RWPE2 (cell line): Measurements from ENCODE around the gene PDK1.

Experiments
- ATAC-seq: fragments of 200-7000 bp; cut with Tn5 transposase; 3 replicates; pipeline ENCODE4 v1.9.1; 2021; ENCODE audit warnings: low read depth
- DNase-seq: peaks from one replicate; pipeline ENCODE4 v3.0.0-alpha.2; 2020; ENCODE audit warnings: low spot score
- H3K27ac ChIP-seq: fragments of 450-650 bp; 2 replicates; pipeline ENCODE4 v1.5.1; 2017; ENCODE audit warnings: mild to moderate bottlenecking; ENCODE audit not compliant: poor library complexity, severe bottlenecking
- H3K27me3 ChIP-seq: fragments of 250-450 bp; sonication (Bioruptor Pico); 2 replicates; pipeline ENCODE4 v1.5.1; 2021; ENCODE audit warnings: mild to moderate bottlenecking, moderate library complexity; ENCODE audit not compliant: insufficient read depth, poor library complexity, severe bottlenecking
- H3K36me3 ChIP-seq: fragments of 250-450 bp; sonication (Bioruptor Pico); 2 replicates; pipeline ENCODE4 v1.5.1; 2020; ENCODE audit warnings: low read depth, mild to moderate bottlenecking, moderate library complexity
- H3K4me1 ChIP-seq: fragments of 250-450 bp; sonication (Bioruptor Pico); 2 replicates; pipeline ENCODE4 v1.5.1; 2021; ENCODE audit warnings: mild to moderate bottlenecking, moderate library complexity; ENCODE audit not compliant: insufficient read depth, poor library complexity, severe bottlenecking
- H3K4me3 ChIP-seq: fragments of 250-450 bp; sonication (Bioruptor Pico); 2 replicates; pipeline ENCODE4 v1.5.1; 2021; ENCODE audit warnings: mild to moderate bottlenecking, moderate library complexity; ENCODE audit not compliant: severe bottlenecking
- H3K9me3 ChIP-seq: fragments of 250-450 bp; sonication (Bioruptor Pico); 2 replicates; pipeline ENCODE4 v1.5.1; 2021; ENCODE audit warnings: mild to moderate bottlenecking, moderate library complexity; ENCODE audit not compliant: severe bottlenecking
- TF ChIP-seq, protein P1 (sequence below): fragments of 450-650 bp; IDR thresholded peaks from one replicate; pipeline ENCODE4 v1.5.1; 2017; ENCODE audit warnings: mild to moderate bottlenecking, moderate library complexity; ENCODE audit not compliant: poor library complexity, severe bottlenecking

PDK1 gene

DNA sequence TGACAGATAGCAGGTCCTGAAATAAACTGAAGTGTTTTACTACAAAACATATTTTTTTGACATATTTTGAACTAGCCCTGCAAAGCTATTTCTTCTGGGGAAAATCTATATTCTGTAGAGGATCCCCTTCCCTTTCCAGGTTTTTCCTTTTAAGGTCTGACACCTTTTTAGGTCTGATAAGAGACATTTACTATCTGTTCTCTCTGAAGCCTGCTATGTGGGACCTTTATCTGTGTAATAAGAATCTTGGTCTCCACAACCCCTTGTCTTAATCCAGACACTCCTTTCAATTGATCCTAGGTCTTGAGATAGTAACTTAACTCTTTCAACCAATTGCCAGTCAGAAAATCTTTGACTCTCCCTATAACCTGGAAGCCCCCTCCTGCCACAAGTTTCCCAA is 5.5 kb upstream of the PDK1 start:
- Histone ChIP-seq H3K36me3 (no peaks in the 10 kb centered on the region), H3K4me3 (no peak overlapping the region), H3K4me1 (peaks cover 16% of the 10 kb centered on the region), H3K27ac (no peak overlapping the region), H3K9me3 (no peaks in the 10 kb centered on the region), H3K27me3 (no peaks in the 10 kb centered on the region)
- TF ChIP-seq, protein P1, sequence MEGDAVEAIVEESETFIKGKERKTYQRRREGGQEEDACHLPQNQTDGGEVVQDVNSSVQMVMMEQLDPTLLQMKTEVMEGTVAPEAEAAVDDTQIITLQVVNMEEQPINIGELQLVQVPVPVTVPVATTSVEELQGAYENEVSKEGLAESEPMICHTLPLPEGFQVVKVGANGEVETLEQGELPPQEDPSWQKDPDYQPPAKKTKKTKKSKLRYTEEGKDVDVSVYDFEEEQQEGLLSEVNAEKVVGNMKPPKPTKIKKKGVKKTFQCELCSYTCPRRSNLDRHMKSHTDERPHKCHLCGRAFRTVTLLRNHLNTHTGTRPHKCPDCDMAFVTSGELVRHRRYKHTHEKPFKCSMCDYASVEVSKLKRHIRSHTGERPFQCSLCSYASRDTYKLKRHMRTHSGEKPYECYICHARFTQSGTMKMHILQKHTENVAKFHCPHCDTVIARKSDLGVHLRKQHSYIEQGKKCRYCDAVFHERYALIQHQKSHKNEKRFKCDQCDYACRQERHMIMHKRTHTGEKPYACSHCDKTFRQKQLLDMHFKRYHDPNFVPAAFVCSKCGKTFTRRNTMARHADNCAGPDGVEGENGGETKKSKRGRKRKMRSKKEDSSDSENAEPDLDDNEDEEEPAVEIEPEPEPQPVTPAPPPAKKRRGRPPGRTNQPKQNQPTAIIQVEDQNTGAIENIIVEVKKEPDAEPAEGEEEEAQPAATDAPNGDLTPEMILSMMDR = no peak
- DNase-seq (no peak), ATAC-seq (no peak)

DNA sequence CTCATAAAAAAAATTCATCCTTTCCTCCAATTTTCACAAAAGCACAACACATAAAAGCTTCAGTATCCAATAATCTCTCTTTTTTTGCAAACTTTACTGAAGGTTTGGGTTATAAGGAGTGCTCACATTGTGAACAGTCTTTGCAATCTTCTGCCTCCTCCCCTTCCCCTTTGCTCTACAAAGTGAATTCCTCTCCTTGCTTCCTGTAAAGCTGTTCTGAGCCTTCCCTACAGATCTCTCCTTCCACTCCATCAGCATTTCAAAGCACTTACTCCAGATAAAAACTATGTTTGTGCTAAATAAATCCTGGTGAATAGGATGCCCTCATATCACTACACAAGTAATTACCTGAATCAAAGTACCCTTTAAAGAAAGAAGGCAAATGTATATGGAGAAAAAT is 4.6 kb upstream of the PDK1 start:
- TF ChIP-seq, protein P1 = no peak
- peaks cover 16% of the 10 kb centered on the region for H3K4me1 ChIP-seq
- no peak for DNase-seq
- no peaks in the 10 kb centered on the region for H3K9me3 ChIP-seq
- no peaks in the 10 kb centered on the region for H3K27me3 ChIP-seq
- H3K27ac ChIP-seq = no peak overlapping the region
- no peak for ATAC-seq
- no peak overlapping the region for H3K4me3 ChIP-seq
- H3K36me3 ChIP-seq = no peaks in the 10 kb centered on the region

- Histone ChIP-seq H3K36me3 (no peaks in the 10 kb centered on the region), H3K4me1 (peaks cover 18% of the 10 kb centered on the region), H3K9me3 (no peaks in the 10 kb centered on the region), H3K27me3 (no peaks in the 10 kb centered on the region), H3K4me3 (no peak overlapping the region), H3K27ac (no peak overlapping the region)
- no peak for ATAC-seq
- TF ChIP-seq, protein P1 = no peak
- no peak for DNase-seq
Measured at GRCh38 chr2:172552547-172553291, 3.2 kb upstream of the PDK1 start.

- ATAC-seq (no peak), DNase-seq (no peak)
- H3K36me3 ChIP-seq = peaks cover 14% of the 10 kb centered on the region
- no peaks in the 10 kb centered on the region for H3K27me3 ChIP-seq
- TF ChIP-seq, protein P1 = no peak
- peak overlapping the region; percentile 65 for H3K4me3 ChIP-seq
- H3K27ac ChIP-seq = peak overlapping the region; percentile 84
- H3K4me1 ChIP-seq = peaks cover 23% of the 10 kb centered on the region
- H3K9me3 ChIP-seq = no peaks in the 10 kb centered on the region
Measured at GRCh38 chr2:172554352-172555271, 1.3 kb upstream of the PDK1 start.

GRCh38 chr2:172555272-172555521 is 693 bp upstream of the PDK1 start:
- H3K27me3 ChIP-seq = no peaks in the 10 kb centered on the region
- peaks cover 23% of the 10 kb centered on the region for H3K4me1 ChIP-seq
- DNase-seq (no peak), ATAC-seq (no peak; the same call in 2 of the 3 replicates)
- peak overlapping the region; percentile 84 for H3K27ac ChIP-seq
- no peaks in the 10 kb centered on the region for H3K9me3 ChIP-seq
- TF ChIP-seq, protein P1 = no peak
- H3K36me3 ChIP-seq = peaks cover 20% of the 10 kb centered on the region
- H3K4me3 ChIP-seq = peak overlapping the region; percentile 65
